ENCODE measurements around the gene KRTAP1-1. TPM values are rescaled to one million over a fixed set of nuclear protein-coding genes. Genes with fewer than 3 reads are reported as not detected.

Gene KRTAP1-1
- total and polyA plus RNA-seq, 2 experiments from 2014 or later, result not detected

GRCh38 chr17:41052566-41052965 is 11.3 kb upstream of the KRTAP1-1 start:
- Histone ChIP-seq H3K27me3 (ENCODE audit: insufficient read depth) (no peaks in the 10 kb centered on the region), H3K4me1 (ENCODE audit: insufficient read depth) (peaks cover 8% of the 10 kb centered on the region), H3K36me3 (ENCODE audit: insufficient read depth) (no peaks in the 10 kb centered on the region), H2AFZ (no peak overlapping the region), H3K4me3 (no peak overlapping the region), H4K20me1 (replicated peaks; ENCODE audit: insufficient read depth) (no peaks in the 10 kb centered on the region), H3K27ac (ENCODE audit: low read depth) (no peak overlapping the region), H3K79me2 (replicated peaks; ENCODE audit: insufficient read depth) (no peaks in the 10 kb centered on the region), H3K4me2 (no peak overlapping the region), H3K9me2 (ENCODE audit: insufficient read depth) (no peaks in the 10 kb centered on the region), H3F3A (replicated peaks; ENCODE audit: low read depth) (no peaks in the 10 kb centered on the region)
- TF ChIP-seq STAT1 (IDR thresholded peaks at IDR 0.05; ENCODE audit: unreplicated experiment) (no peak), CREB1 (CRISPR knock-in tag; IDR thresholded peaks at IDR 0.05; ENCODE audit: low read depth) (no peak), CTCF (conservative IDR thresholded peaks at IDR 0.05; ENCODE audit: low read depth in 2 of 2) (no peak), JUNB (IDR thresholded peaks at IDR 0.05; ENCODE audit: unreplicated experiment) (no peak), POLR2AphosphoS5 (IDR thresholded peaks at IDR 0.05; ENCODE audit: low read depth) (no peak), ZNF114 (CRISPR knock-in tag; IDR thresholded peaks at IDR 0.05) (no peak), REST (IDR thresholded peaks at IDR 0.05; ENCODE audit: unreplicated experiment) (no peak), EZH2phosphoT487 (IDR thresholded peaks at IDR 0.05; ENCODE audit: unreplicated experiment) (no peak), NANOG (IDR thresholded peaks at IDR 0.05; ENCODE audit: borderline replicate concordance) (no peak), ZNF331 (CRISPR knock-in tag; IDR thresholded peaks at IDR 0.05; ENCODE audit: low read depth) (no peak), EZH2 (IDR thresholded peaks at IDR 0.05; ENCODE audit: low read depth, unreplicated experiment) (no peak)
- Mint-ChIP-seq H3K27ac (no peak overlapping the region), H3K36me3 (ENCODE audit: low read depth) (0 out of 3 replicates have a peak, but pooled peaks cover 3% of the 10 kb centered on the region), H3K4me3 (no peak overlapping the region), H3K4me1 (peaks cover 16% of the 10 kb centered on the region), H3K9me3 (peaks cover 6% of the 10 kb centered on the region; the same call in 1 of the 3 replicates), H3K27me3 (ENCODE audit: insufficient read depth, low read depth, poor library complexity) (no peaks in the 10 kb centered on the region)
- ATAC-seq, result no peak
- DNase-seq (ENCODE audit: low spot score), result no peak

- DNase-seq (ENCODE audit: low spot score) (no peak), ATAC-seq (no peak)
- H3K4me3 ChIP-seq, result no peak overlapping the region
- no peaks in the 10 kb centered on the region for H3K36me3 ChIP-seq (ENCODE audit: insufficient read depth)
- H3K36me3 Mint-ChIP-seq (ENCODE audit: low read depth), result 0 out of 3 replicates have a peak, but pooled peaks cover 3% of the 10 kb centered on the region
- no peaks in the 10 kb centered on the region for H3K79me2 ChIP-seq (replicated peaks; ENCODE audit: insufficient read depth)
- no peak overlapping the region for H3K27ac ChIP-seq (ENCODE audit: low read depth)
- H3K27me3 Mint-ChIP-seq (ENCODE audit: insufficient read depth, low read depth, poor library complexity), result peaks cover 2% of the 10 kb centered on the region
- H3K27me3 ChIP-seq (ENCODE audit: insufficient read depth), result no peaks in the 10 kb centered on the region
- H3K9me3 Mint-ChIP-seq, result peaks cover 5% of the 10 kb centered on the region; the same call in 1 of the 3 replicates
- H3K9me2 ChIP-seq (ENCODE audit: insufficient read depth), result no peaks in the 10 kb centered on the region
- H3F3A ChIP-seq (replicated peaks; ENCODE audit: low read depth), result no peaks in the 10 kb centered on the region
- H2AFZ ChIP-seq, result no peak overlapping the region
- peaks cover 16% of the 10 kb centered on the region for H3K4me1 Mint-ChIP-seq
- no peak overlapping the region for H3K4me2 ChIP-seq
- H3K4me3 Mint-ChIP-seq, result no peak overlapping the region
- no peak overlapping the region for H3K27ac Mint-ChIP-seq
- H3K4me1 ChIP-seq (ENCODE audit: insufficient read depth), result peaks cover 8% of the 10 kb centered on the region
- H4K20me1 ChIP-seq (replicated peaks; ENCODE audit: insufficient read depth), result no peaks in the 10 kb centered on the region
- no peak for TF ChIP-seq ZNF462 (CRISPR knock-in tag; IDR thresholded peaks at IDR 0.05)
- TF ChIP-seq CREB1 (CRISPR knock-in tag; IDR thresholded peaks at IDR 0.05; ENCODE audit: low read depth), result no peak
These were observed 7.9 kb upstream of the KRTAP1-1 start for GRCh38 chr17:41049110-41049509.

All from GM23338 (cell line).